Measurements from ENCODE around the gene EZR.

The EZR gene

DNA sequence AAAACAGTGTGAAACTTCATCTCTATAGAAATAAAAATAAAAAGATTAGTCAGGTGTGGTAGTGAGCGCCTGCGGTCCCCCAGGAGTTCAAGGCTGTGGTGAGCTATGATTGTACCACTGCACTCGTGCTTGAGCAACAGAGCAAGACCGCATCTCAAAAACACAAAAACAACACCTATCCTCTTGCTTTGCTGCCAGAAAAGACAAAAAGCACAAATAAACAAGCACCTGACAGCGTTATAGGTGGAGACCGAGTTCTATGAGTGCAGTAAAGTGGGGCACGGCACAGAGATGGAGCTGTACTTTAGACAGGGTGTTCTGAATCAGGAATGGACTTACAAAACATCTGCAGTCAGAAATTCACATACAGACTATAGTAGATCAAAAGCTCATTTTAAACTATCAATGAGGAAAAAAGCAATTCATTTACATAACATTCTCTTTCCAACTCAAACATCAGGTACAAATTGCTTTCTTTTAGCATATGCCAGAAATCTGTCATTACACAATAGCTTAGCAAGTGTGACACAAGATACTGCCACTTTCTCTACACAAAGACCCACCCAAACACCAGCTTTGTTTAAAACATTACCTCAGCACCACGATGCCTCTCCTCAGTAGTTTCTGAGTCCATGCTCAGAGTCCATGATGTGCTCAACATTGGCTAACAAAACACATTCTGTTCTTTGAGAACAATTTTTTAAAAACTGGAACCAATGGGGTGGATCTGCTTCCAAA, 10.1 kb downstream of the EZR start (continued):
- TF ChIP-seq ZNF423 (tag by site-specific recombination; IDR thresholded peaks at IDR 0.05) (no peak), ZNF843 (tag by site-specific recombination; IDR thresholded peaks at IDR 0.05) (no peak), ZBTB7A (tag by site-specific recombination; IDR thresholded peaks at IDR 0.05; ENCODE audit: low read depth) (no peak), ZNF266 (tag by site-specific recombination; IDR thresholded peaks at IDR 0.05; ENCODE audit: low read depth) (no peak), ZNF600 (tag by site-specific recombination; IDR thresholded peaks at IDR 0.05) (peak; percentile 42; the same call in 1 of the 2 replicates), KLF16 (tag by site-specific recombination; IDR thresholded peaks at IDR 0.05) (no peak), ZNF175 (tag by site-specific recombination; IDR thresholded peaks at IDR 0.05) (no peak), KLF1 (tag by site-specific recombination; IDR thresholded peaks at IDR 0.05) (peak; percentile 67)
- TF ChIP-seq, protein P1, sequence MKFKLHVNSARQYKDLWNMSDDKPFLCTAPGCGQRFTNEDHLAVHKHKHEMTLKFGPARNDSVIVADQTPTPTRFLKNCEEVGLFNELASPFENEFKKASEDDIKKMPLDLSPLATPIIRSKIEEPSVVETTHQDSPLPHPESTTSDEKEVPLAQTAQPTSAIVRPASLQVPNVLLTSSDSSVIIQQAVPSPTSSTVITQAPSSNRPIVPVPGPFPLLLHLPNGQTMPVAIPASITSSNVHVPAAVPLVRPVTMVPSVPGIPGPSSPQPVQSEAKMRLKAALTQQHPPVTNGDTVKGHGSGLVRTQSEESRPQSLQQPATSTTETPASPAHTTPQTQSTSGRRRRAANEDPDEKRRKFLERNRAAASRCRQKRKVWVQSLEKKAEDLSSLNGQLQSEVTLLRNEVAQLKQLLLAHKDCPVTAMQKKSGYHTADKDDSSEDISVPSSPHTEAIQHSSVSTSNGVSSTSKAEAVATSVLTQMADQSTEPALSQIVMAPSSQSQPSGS (tag by site-specific recombination; IDR thresholded peaks at IDR 0.05; ENCODE audit: low read depth) = 0 out of 2 replicates have a peak, but pooled peaks have one; percentile 45
- TF ChIP-seq, protein P2, sequence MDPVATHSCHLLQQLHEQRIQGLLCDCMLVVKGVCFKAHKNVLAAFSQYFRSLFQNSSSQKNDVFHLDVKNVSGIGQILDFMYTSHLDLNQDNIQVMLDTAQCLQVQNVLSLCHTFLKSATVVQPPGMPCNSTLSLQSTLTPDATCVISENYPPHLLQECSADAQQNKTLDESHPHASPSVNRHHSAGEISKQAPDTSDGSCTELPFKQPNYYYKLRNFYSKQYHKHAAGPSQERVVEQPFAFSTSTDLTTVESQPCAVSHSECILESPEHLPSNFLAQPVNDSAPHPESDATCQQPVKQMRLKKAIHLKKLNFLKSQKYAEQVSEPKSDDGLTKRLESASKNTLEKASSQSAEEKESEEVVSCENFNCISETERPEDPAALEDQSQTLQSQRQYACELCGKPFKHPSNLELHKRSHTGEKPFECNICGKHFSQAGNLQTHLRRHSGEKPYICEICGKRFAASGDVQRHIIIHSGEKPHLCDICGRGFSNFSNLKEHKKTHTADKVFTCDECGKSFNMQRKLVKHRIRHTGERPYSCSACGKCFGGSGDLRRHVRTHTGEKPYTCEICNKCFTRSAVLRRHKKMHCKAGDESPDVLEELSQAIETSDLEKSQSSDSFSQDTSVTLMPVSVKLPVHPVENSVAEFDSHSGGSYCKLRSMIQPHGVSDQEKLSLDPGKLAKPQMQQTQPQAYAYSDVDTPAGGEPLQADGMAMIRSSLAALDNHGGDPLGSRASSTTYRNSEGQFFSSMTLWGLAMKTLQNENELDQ (tag by site-specific recombination; IDR thresholded peaks at IDR 0.05; ENCODE audit: low read depth) = no peak
- TF ChIP-seq, protein P3, sequence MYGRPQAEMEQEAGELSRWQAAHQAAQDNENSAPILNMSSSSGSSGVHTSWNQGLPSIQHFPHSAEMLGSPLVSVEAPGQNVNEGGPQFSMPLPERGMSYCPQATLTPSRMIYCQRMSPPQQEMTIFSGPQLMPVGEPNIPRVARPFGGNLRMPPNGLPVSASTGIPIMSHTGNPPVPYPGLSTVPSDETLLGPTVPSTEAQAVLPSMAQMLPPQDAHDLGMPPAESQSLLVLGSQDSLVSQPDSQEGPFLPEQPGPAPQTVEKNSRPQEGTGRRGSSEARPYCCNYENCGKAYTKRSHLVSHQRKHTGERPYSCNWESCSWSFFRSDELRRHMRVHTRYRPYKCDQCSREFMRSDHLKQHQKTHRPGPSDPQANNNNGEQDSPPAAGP (tag by site-specific recombination; IDR thresholded peaks at IDR 0.05) = peak; percentile 37; the same call in 1 of the 2 replicates

DNA sequence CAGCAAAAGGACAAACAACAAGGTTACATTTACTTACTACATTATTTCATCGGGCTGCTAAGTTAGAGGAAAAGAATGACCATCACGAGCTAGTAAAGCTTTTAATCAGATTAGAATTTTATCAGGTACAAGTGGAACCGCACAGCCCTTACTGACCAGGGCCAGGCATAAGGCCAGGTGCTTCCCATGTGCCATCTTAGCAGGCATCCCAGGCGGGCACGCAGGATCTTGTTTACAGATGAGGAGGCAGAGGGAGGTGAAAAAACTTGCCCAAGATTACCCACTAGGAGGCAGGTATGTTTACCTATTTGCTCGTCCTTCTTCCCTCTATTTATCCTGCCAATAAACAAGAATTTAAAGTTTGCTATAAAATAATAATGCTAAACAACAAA, 10.7 kb downstream of the EZR start:
- POLR2A ChIA-PET = interaction anchor here (0.6 to 1.2 kb wide), 2 partner anchors 9 to 81 kb away, joined by 3 read pairs; no protein-coding TSS in a partner anchor
- H3K9me3 ChIP-seq (ENCODE audit: control insufficient read depth, insufficient read depth, low read depth, low read length) = no peaks in the 10 kb centered on the region
- H3K4me3 ChIP-seq (ENCODE audit: low read depth, low read length) = no peak overlapping the region
- H3K27ac ChIP-seq (ENCODE audit: extremely low read depth, low read depth, low read length) = no peak overlapping the region
- CTCF ChIA-PET = interaction anchor here (0.6 to 1.8 kb wide), 8 partner anchors 13 to 899 kb away, joined by 3 to 5 read pairs (median 3); no protein-coding TSS in a partner anchor
- peaks cover 0 to 37% of the 10 kb centered on the region in 2 experiments; a peak in 2 of 3 replicates for H3K36me3 ChIP-seq (ENCODE audit: control insufficient read depth in 2 of 2, insufficient read depth in 1 of 2, low read length in 2 of 2)
- TF ChIP-seq ZNF211 (tag by site-specific recombination; IDR thresholded peaks at IDR 0.05; ENCODE audit: low read depth) (no peak), ZNF785 (tag by site-specific recombination; IDR thresholded peaks at IDR 0.05) (no peak), ZNF239 (tag by site-specific recombination; IDR thresholded peaks at IDR 0.05) (no peak), YY1 (tag by site-specific recombination; IDR thresholded peaks at IDR 0.05) (no peak), ZNF324 (tag by site-specific recombination; IDR thresholded peaks at IDR 0.05) (no peak), HOXA7 (CRISPR knock-in tag; IDR thresholded peaks at IDR 0.05; ENCODE audit: borderline replicate concordance) (no peak), ZNF394 (tag by site-specific recombination; IDR thresholded peaks at IDR 0.05; ENCODE audit: borderline replicate concordance) (no peak), ZNF174 (tag by site-specific recombination; IDR thresholded peaks at IDR 0.05) (no peak), ZNF274 (IDR thresholded peaks at IDR 0.05; ENCODE audit: low read length) (no peak), ZNF274 (tag by site-specific recombination; IDR thresholded peaks at IDR 0.05; ENCODE audit: borderline replicate concordance) (no peak), GFI1B (tag by site-specific recombination; IDR thresholded peaks at IDR 0.05) (no peak)
- TF ChIP-seq, protein P4, sequence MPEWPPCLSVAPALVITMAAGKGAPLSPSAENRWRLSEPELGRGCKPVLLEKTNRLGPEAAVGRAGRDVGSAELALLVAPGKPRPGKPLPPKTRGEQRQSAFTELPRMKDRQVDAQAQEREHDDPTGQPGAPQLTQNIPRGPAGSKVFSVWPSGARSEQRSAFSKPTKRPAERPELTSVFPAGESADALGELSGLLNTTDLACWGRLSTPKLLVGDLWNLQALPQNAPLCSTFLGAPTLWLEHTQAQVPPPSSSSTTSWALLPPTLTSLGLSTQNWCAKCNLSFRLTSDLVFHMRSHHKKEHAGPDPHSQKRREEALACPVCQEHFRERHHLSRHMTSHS (tag by site-specific recombination; IDR thresholded peaks at IDR 0.05) = no peak
- TF ChIP-seq, protein P5, sequence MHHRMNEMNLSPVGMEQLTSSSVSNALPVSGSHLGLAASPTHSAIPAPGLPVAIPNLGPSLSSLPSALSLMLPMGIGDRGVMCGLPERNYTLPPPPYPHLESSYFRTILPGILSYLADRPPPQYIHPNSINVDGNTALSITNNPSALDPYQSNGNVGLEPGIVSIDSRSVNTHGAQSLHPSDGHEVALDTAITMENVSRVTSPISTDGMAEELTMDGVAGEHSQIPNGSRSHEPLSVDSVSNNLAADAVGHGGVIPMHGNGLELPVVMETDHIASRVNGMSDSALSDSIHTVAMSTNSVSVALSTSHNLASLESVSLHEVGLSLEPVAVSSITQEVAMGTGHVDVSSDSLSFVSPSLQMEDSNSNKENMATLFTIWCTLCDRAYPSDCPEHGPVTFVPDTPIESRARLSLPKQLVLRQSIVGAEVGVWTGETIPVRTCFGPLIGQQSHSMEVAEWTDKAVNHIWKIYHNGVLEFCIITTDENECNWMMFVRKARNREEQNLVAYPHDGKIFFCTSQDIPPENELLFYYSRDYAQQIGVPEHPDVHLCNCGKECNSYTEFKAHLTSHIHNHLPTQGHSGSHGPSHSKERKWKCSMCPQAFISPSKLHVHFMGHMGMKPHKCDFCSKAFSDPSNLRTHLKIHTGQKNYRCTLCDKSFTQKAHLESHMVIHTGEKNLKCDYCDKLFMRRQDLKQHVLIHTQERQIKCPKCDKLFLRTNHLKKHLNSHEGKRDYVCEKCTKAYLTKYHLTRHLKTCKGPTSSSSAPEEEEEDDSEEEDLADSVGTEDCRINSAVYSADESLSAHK (tag by site-specific recombination; IDR thresholded peaks at IDR 0.05) = no peak
- peaks cover 27% of the 10 kb centered on the region; the same call in 1 of the 2 replicates for H3K4me1 ChIP-seq (ENCODE audit: control insufficient read depth, insufficient read depth, low read length)

Measured in HEK293 (cell line).